Fibroblast of lung (primary cell): ENCODE measurements around the gene PRRC2A. TPM values are rescaled to one million over a fixed set of nuclear protein-coding genes. Genes with fewer than 3 reads are reported as not detected.

Source experiments
- DNase-seq, 2 donors: peaks; one replicate each; pipeline versions ENCODE4 v3.0.0 to v3.0.0-alpha.2; 2010; ENCODE audit warnings: low read depth in 2 of 2
- H2AFZ ChIP-seq: 2 replicates; pipeline ENCODE4 v1.5.1; 2012; ENCODE audit warnings: low read length, control low read depth, inconsistent platforms
- H3K27ac ChIP-seq: 2 replicates; pipeline ENCODE4 v1.5.1; 2011; ENCODE audit warnings: low read length, control low read depth; ENCODE audit not compliant: insufficient read depth
- H3K27me3 ChIP-seq: 2 replicates; pipeline ENCODE4 v1.5.1; 2011; ENCODE audit warnings: mild to moderate bottlenecking, low read length; ENCODE audit not compliant: control insufficient read depth, insufficient read depth
- H3K36me3 ChIP-seq: 2 replicates; pipeline ENCODE4 v1.5.1; 2011; ENCODE audit warnings: low read length; ENCODE audit not compliant: control insufficient read depth, insufficient read depth
- H3K4me1 ChIP-seq: 2 replicates; pipeline ENCODE4 v1.5.1; 2011; ENCODE audit warnings: low read length; ENCODE audit not compliant: control insufficient read depth, insufficient read depth; ENCODE audit errors: extremely low read depth
- H3K4me2 ChIP-seq: 2 replicates; pipeline ENCODE4 v1.5.1; 2011; ENCODE audit warnings: low read length, control low read depth; ENCODE audit not compliant: insufficient read depth; ENCODE audit errors: extremely low read depth
- H3K4me3 ChIP-seq, 4 experiments: fragments of 200-600 bp in 1 of 4; sonication (generic) in 1 of 4; replicated peaks in 1 of 4; 2 replicates each; pipeline ENCODE4 v1.5.1; 2011 to 2016; ENCODE audit warnings: low read length in 4 of 4, low read depth in 3 of 4, mild to moderate bottlenecking in 3 of 4, control low read depth in 2 of 4, inconsistent platforms in 1 of 4, mixed read lengths in 1 of 4; ENCODE audit not compliant: insufficient read depth in 1 of 4; ENCODE audit errors: control extremely low read depth in 1 of 4
- H3K79me2 ChIP-seq: 2 replicates; pipeline ENCODE4 v1.5.1; 2012; ENCODE audit warnings: mild to moderate bottlenecking, low read length, inconsistent platforms; ENCODE audit not compliant: control insufficient read depth, insufficient read depth
- H3K9ac ChIP-seq: 2 replicates; pipeline ENCODE4 v1.5.1; 2011; ENCODE audit warnings: mild to moderate bottlenecking, low read length, control low read depth; ENCODE audit not compliant: insufficient read depth
- H3K9me3 ChIP-seq: 2 replicates; pipeline ENCODE4 v1.5.1; 2012; ENCODE audit warnings: low read depth, low read length; ENCODE audit not compliant: control insufficient read depth, insufficient read depth
- H4K20me1 ChIP-seq: 2 replicates; pipeline ENCODE4 v1.5.1; 2011; ENCODE audit warnings: low read length; ENCODE audit not compliant: control insufficient read depth, insufficient read depth; ENCODE audit errors: extremely low read depth
- CTCF ChIP-seq, 2 donors: IDR thresholded peaks in 1 of 2; conservative IDR thresholded peaks in 1 of 2; 1 replicate in 1 of 2; 2 replicates in 1 of 2; pipeline ENCODE4 v1.5.1; 2011 to 2012; ENCODE audit warnings: low read length in 2 of 2, control low read depth in 1 of 2, inconsistent platforms in 1 of 2, low read depth in 1 of 2, mild to moderate bottlenecking in 1 of 2
- EZH2 ChIP-seq: IDR thresholded peaks from 2 replicates; pipeline ENCODE4 v1.5.1; 2012; ENCODE audit warnings: low read length, control low read depth, mild to moderate bottlenecking; ENCODE audit errors: missing control alignments
- polyA plus RNA-seq, 2 donors: library from polyadenylated mRNA; depleted of rRNA in 1 of 2; stranded (reverse) in 1 of 2; unstranded in 1 of 2; fragments of >200 nt; gene quantifications; 2 replicates each; pipeline ENCODE4 v1.2.1, GENCODE V29; 2011 to 2012; ENCODE audit warnings: missing spikeins in 1 of 2
- total RNA-seq: library from RNA; depleted of rRNA; stranded (reverse); fragments of >200 nt; gene quantifications from 2 replicates; pipeline ENCODE4 v1.2.1, GENCODE V29; 2014

PRRC2A gene
- total and polyA plus RNA-seq, 2 donors (not counting 1 experiment from before 2014, with no cell fraction given) = 26.9 to 46.6 TPM

- Histone ChIP-seq H3K27me3 (peaks cover 32% of the 10 kb centered on the region), H3K4me3 (no peak overlapping the region), H3K9me3 (no peaks in the 10 kb centered on the region), H3K9ac (no peak overlapping the region), H3K4me1 (no peaks in the 10 kb centered on the region), H4K20me1 (no peaks in the 10 kb centered on the region), H2AFZ (no peak overlapping the region), H3K4me2 (no peak overlapping the region), H3K27ac (no peak overlapping the region), H3K79me2 (no peaks in the 10 kb centered on the region), H3K36me3 (no peaks in the 10 kb centered on the region)
- no peak for DNase-seq
- TF ChIP-seq EZH2 (no peak), CTCF (conservative IDR thresholded peaks at IDR 0.05 in 1 of 2, IDR thresholded peaks at IDR 0.05 in 1 of 2; ENCODE audit: low read depth in 1 of 2, low read length in 2 of 2) (no peak)
Observed at GRCh38 chr6:31573239-31574105, 47.0 kb upstream of the PRRC2A start.

- Histone ChIP-seq H3K4me3 (no peak overlapping the region), H3K27ac (no peak overlapping the region), H3K9me3 (no peaks in the 10 kb centered on the region), H3K4me2 (no peak overlapping the region), H4K20me1 (no peaks in the 10 kb centered on the region), H3K79me2 (no peaks in the 10 kb centered on the region), H3K27me3 (peaks cover 28% of the 10 kb centered on the region), H2AFZ (no peak overlapping the region), H3K4me1 (no peaks in the 10 kb centered on the region), H3K36me3 (no peaks in the 10 kb centered on the region), H3K9ac (no peak overlapping the region)
- TF ChIP-seq CTCF (conservative IDR thresholded peaks at IDR 0.05 in 1 of 2, IDR thresholded peaks at IDR 0.05 in 1 of 2; ENCODE audit: low read depth in 1 of 2, low read length in 2 of 2) (no peak), EZH2 (no peak)
- DNase-seq = no peak
Observed at GRCh38 chr6:31574106-31575061, 46.1 kb upstream of the PRRC2A start.

GRCh38 chr6:31575335-31575901 lies 45.1 kb upstream of the PRRC2A start, which contains the start of gene TNF:
TNF (plus strand) TSS chr6:31575565; CDS start chr6:31575742, 177 bp downstream.
- Histone ChIP-seq H3K4me3 (no peak within 1 kb of the TSS), H3K27ac (no peak within 1 kb of the TSS), H2AFZ (no peak within 1 kb of the TSS), H3K4me2 (no peak within 1 kb of the TSS), H3K36me3 (no peaks in the 10 kb centered on the region), H3K9ac (no peak within 1 kb of the TSS), H3K9me3 (no peaks in the 10 kb centered on the region), H3K4me1 (no peaks in the 10 kb centered on the region), H4K20me1 (no peaks in the 10 kb centered on the region), H3K79me2 (no peaks in the 10 kb centered on the region), H3K27me3 (peaks cover 28% of the 10 kb centered on the region)
- TF ChIP-seq CTCF (conservative IDR thresholded peaks at IDR 0.05 in 1 of 2, IDR thresholded peaks at IDR 0.05 in 1 of 2; ENCODE audit: low read depth in 1 of 2, low read length in 2 of 2) = no peak
- DNase-seq = no peak
